PC-9 (cell line): ENCODE measurements around the gene EFNA4. TPM values are rescaled to one million over a fixed set of nuclear protein-coding genes. Genes with fewer than 3 reads are reported as not detected.

Source experiments
- BruUV-seq: library from RNA; stranded (reverse); fragments of 400-500 nt; replicated peaks from 2 replicates; lab custom pipeline; 2021; lab: Mats Ljungman, UMichigan
- CTCF ChIA-PET: fragments of 300-600 bp; sonication (Branson Sonifier 250); formaldehyde crosslinking; loops from one replicate; lab custom pipeline; 2022; ENCODE audit warnings: antibody characterized with exemption; lab: Charles Lee
- POLR2A ChIA-PET: fragments of 300-600 bp; sonication (Branson Sonifier 250); formaldehyde crosslinking; loops from one replicate; lab custom pipeline; 2022; ENCODE audit warnings: antibody characterized with exemption; ENCODE audit not compliant: unreplicated experiment; lab: Charles Lee
- DNase-seq, 2 experiments: peaks; one replicate each; pipeline versions ENCODE4 v3.0.0 to v3.0.0-alpha.2; 2015 to 2022; ENCODE audit warnings: mixed read lengths in 1 of 2
- H2AFZ ChIP-seq: fragments of 200-600 bp; sonication (generic); 2 replicates; pipeline ENCODE4 v1.8.1; 2017; ENCODE audit warnings: antibody characterized with exemption
- H3F3A ChIP-seq: fragments of 200-600 bp; sonication (generic); 2 replicates; pipeline ENCODE4 v1.8.1; 2017; ENCODE audit warnings: antibody characterized with exemption, mild to moderate bottlenecking, low read depth; ENCODE audit not compliant: insufficient read depth
- H3K27ac ChIP-seq: fragments of 200-600 bp; sonication (generic); 2 replicates; pipeline ENCODE4 v1.6.1; 2016; ENCODE audit warnings: mixed run types
- H3K27me3 ChIP-seq: fragments of 200-600 bp; sonication (generic); 2 replicates; pipeline ENCODE4 v1.6.1; 2016; ENCODE audit warnings: low read depth, mixed run types; ENCODE audit not compliant: insufficient read depth
- H3K36me3 ChIP-seq: fragments of 200-600 bp; sonication (generic); 2 replicates; pipeline ENCODE4 v1.6.1; 2016; ENCODE audit warnings: low read depth, mixed run types
- H3K4me1 ChIP-seq: fragments of 200-600 bp; sonication (generic); replicated peaks from 2 replicates; pipeline ENCODE4 v1.6.1; 2016; ENCODE audit warnings: mixed run types; ENCODE audit not compliant: insufficient read depth
- H3K4me2 ChIP-seq: fragments of 200-600 bp; sonication (generic); 2 replicates; pipeline ENCODE4 v1.6.1; 2017; ENCODE audit warnings: mixed run types
- H3K4me3 ChIP-seq: fragments of 200-600 bp; sonication (generic); 2 replicates; pipeline ENCODE4 v1.6.1; 2016; ENCODE audit warnings: mixed run types
- H3K79me2 ChIP-seq: fragments of 200-600 bp; sonication (generic); 2 replicates; pipeline ENCODE4 v1.6.1; 2017; ENCODE audit warnings: low read depth, mixed run types
- H3K9me2 ChIP-seq: fragments of 200-600 bp; sonication (generic); 2 replicates; pipeline ENCODE4 v1.8.1; 2017; ENCODE audit warnings: mild to moderate bottlenecking; ENCODE audit not compliant: insufficient read depth
- H3K9me3 ChIP-seq: fragments of 200-600 bp; sonication (generic); 2 replicates; pipeline ENCODE4 v1.8.1; 2016; ENCODE audit warnings: low read depth; ENCODE audit not compliant: insufficient read depth
- H4K20me1 ChIP-seq: fragments of 200-600 bp; sonication (generic); 2 replicates; pipeline ENCODE4 v1.8.1; 2017; ENCODE audit not compliant: insufficient read depth
- EZH2 ChIP-seq: fragments of 200-600 bp; sonication (generic); IDR thresholded peaks from 2 replicates; pipeline ENCODE4 v1.8.0; 2017; ENCODE audit warnings: antibody characterized with exemption, low read depth
- intact Hi-C: fragments of 100-400 bp; cut with micrococcal nuclease; formaldehyde crosslinking; loops from one replicate; pipeline ENCODE4 v1.10.0; 2022; ENCODE audit not compliant: unreplicated experiment
- total RNA-seq: library from RNA; stranded (reverse); gene quantifications from 2 replicates; pipeline ENCODE4 v1.2.3, GENCODE V29; 2021
- TF ChIP-seq, protein P1 (sequence below): fragments of 200-600 bp; sonication (generic); conservative IDR thresholded peaks from 2 replicates; pipeline ENCODE4 v1.6.1; 2017; ENCODE audit warnings: mixed run types, antibody characterized with exemption, mild to moderate bottlenecking, moderate library complexity

The EFNA4 gene
- total RNA-seq, 1 experiment from 2014 or later: 14.0 TPM

DNA sequence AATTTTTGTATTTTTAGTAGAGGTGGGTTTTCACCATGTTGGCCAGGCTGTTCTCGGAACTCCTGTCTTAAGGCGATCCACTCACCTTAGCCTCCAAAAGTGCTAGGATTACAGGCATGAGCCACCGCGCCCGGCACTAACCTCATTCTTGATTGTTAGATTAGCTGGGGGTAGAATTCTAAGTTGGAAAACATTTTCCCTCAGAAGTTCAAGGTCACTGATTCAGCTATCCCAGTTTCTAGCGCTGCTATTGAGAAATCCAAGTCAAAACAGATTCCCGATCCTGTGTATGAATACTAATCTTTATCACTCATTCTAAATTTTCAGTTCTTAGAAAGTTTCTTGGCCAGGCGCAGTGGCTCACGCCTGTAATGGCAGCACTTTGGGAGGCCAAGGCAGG is 39.8 kb downstream of the EFNA4 start:
- no peak overlapping the region for H3K27ac ChIP-seq
- no peak overlapping the region for H3K4me2 ChIP-seq
- ChIA-PET POLR2A (no interaction called here), CTCF (no interaction called here)
- H3K4me1 ChIP-seq: no peaks in the 10 kb centered on the region
- no peak for DNase-seq
- no peak overlapping the region for H2AFZ ChIP-seq
- no peaks in the 10 kb centered on the region for H3K9me2 ChIP-seq
- no peak for TF ChIP-seq EZH2
- TF ChIP-seq, protein P1, sequence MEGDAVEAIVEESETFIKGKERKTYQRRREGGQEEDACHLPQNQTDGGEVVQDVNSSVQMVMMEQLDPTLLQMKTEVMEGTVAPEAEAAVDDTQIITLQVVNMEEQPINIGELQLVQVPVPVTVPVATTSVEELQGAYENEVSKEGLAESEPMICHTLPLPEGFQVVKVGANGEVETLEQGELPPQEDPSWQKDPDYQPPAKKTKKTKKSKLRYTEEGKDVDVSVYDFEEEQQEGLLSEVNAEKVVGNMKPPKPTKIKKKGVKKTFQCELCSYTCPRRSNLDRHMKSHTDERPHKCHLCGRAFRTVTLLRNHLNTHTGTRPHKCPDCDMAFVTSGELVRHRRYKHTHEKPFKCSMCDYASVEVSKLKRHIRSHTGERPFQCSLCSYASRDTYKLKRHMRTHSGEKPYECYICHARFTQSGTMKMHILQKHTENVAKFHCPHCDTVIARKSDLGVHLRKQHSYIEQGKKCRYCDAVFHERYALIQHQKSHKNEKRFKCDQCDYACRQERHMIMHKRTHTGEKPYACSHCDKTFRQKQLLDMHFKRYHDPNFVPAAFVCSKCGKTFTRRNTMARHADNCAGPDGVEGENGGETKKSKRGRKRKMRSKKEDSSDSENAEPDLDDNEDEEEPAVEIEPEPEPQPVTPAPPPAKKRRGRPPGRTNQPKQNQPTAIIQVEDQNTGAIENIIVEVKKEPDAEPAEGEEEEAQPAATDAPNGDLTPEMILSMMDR: no peak
- H3F3A ChIP-seq: 0 out of 2 replicates have a peak, but pooled peaks cover 7% of the 10 kb centered on the region
- no peaks in the 10 kb centered on the region for H3K36me3 ChIP-seq
- H3K79me2 ChIP-seq: no peaks in the 10 kb centered on the region
- no TSS peak for BruUV-seq
- no peaks in the 10 kb centered on the region for H3K27me3 ChIP-seq
- no peak overlapping the region for H3K4me3 ChIP-seq
- no peaks in the 10 kb centered on the region; the same call in 1 of the 2 replicates for H4K20me1 ChIP-seq
- intact Hi-C loops: no loop called here
- no peaks in the 10 kb centered on the region for H3K9me3 ChIP-seq

DNA sequence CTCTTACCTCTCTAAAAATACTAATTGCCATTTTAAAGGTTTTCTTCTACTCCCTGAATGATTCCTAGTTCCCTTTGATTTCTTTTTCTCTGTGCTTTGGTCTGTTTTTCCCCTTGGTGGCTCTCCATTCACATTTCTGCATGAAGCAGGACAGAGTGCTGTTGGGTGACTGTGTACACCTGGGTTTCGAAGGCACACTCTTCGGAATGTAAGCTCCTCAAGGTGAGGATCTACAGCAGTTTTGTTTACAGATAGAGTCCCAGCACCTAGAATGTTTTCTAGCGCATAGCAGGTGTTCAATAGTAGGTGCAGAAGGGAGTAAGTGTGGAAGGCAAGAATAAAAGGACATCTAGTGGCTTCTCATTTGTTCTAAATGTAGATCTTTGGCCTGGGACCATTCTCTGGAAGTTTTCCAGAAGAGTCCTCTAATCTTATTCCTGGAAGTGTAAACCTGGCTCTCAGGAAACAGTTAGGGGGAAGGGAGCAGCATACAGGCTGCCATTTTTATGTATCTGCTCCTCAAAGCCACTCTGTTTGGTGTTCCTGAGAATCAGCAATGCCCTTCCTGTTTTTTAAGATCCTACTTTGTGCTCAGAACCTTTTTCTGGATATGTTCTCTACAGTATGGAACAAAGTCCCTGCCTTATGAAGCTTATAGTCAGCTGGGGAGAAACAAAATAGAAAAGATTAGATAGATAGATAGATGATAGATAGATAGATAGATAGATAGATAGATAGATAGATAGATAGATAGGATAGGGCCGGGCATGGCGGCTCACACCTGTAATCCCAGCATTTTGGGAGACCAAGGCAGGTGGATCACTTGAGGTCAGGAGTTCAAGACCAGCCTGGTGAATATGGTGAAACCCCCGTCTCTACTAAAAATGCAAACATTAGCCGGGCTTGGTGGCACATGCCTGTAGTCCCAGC is 41.3 kb downstream of the EFNA4 start:
- intact Hi-C loops: no loop called here
- no peaks in the 10 kb centered on the region for H3K9me2 ChIP-seq
- TF ChIP-seq EZH2: no peak
- TF ChIP-seq, protein P1: no peak
- DNase-seq: no peak
- no peaks in the 10 kb centered on the region for H3K27me3 ChIP-seq
- no peak overlapping the region for H3K4me3 ChIP-seq
- H3K9me3 ChIP-seq: no peaks in the 10 kb centered on the region
- no peak overlapping the region for H2AFZ ChIP-seq
- no TSS peak for BruUV-seq
- CTCF ChIA-PET: no interaction called here
- POLR2A ChIA-PET: no interaction called here
- no peaks in the 10 kb centered on the region for H3K36me3 ChIP-seq
- H3K4me2 ChIP-seq: no peak overlapping the region
- H3F3A ChIP-seq: 0 out of 2 replicates have a peak, but pooled peaks cover 7% of the 10 kb centered on the region
- H4K20me1 ChIP-seq: no peaks in the 10 kb centered on the region; the same call in 1 of the 2 replicates
- no peaks in the 10 kb centered on the region for H3K4me1 ChIP-seq
- no peak overlapping the region for H3K27ac ChIP-seq
- H3K79me2 ChIP-seq: no peaks in the 10 kb centered on the region

DNA sequence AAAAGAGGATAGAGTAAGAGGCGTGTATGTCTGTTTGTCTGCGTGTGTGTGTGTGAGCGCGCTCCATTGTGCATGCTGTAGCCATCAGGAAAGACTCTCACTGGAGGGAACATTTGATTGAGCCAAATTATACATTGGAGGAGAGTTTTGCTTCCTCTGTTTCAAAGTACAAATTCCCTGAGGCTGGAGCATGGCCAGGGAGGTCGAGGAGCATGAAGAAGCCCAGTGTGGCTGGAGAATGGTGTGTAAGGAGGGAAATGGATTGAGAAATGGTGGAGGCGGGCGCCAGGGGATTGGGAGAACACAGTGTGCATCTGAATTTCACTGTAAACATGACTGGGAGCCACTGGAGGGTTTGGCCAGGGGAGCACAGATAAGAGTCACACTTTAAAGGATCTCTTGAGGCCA is 42.1 kb downstream of the EFNA4 start:
- POLR2A ChIA-PET: no interaction called here
- no peak overlapping the region for H3K4me2 ChIP-seq
- DNase-seq: no peak

More for the DNA sequence above, 42.1 kb downstream of the EFNA4 start:
- Histone ChIP-seq H3K79me2 (no peaks in the 10 kb centered on the region), H3K4me1 (no peaks in the 10 kb centered on the region), H3K9me3 (no peaks in the 10 kb centered on the region), H3K36me3 (no peaks in the 10 kb centered on the region), H3K27ac (no peak overlapping the region), H4K20me1 (no peaks in the 10 kb centered on the region; the same call in 1 of the 2 replicates), H3K27me3 (no peaks in the 10 kb centered on the region), H3F3A (0 out of 2 replicates have a peak, but pooled peaks cover 4% of the 10 kb centered on the region), H3K4me3 (no peak overlapping the region), H3K9me2 (no peaks in the 10 kb centered on the region), H2AFZ (no peak overlapping the region)
- TF ChIP-seq, protein P1: no peak
- TF ChIP-seq EZH2: no peak
- CTCF ChIA-PET: no interaction called here
- BruUV-seq: no TSS peak
- intact Hi-C loops: no loop called here
